NOMO-1 (cell line): ENCODE data around the gene HOXA11.

ENCODE experiments used
- DNase-seq, 2 experiments: peaks; one replicate each; lab custom pipeline; 2025; ENCODE audit not compliant: unreplicated experiment in 2 of 2; lab: John Stamatoyannopoulos, UW

Gene HOXA11

GRCh38 chr7:27148756-27149641 lies 36.0 kb downstream of the HOXA11 start:
- no peak for DNase-seq

GRCh38 chr7:27148031-27148755 lies 36.8 kb downstream of the HOXA11 start:
- DNase-seq, result no peak

- no peak for DNase-seq
Measured at GRCh38 chr7:27147199-27148030, 37.6 kb downstream of the HOXA11 start, which contains the start of gene HOXA6. Gene HOXA6 (minus strand): TSS chr7:27147774. CDS start chr7:27147749, 25 bp downstream.

GRCh38 chr7:27146491-27147198 lies 38.4 kb downstream of the HOXA11 start:
- DNase-seq, result no peak

- no peak for DNase-seq
Measured at GRCh38 chr7:27145914-27146412, 39.1 kb downstream of the HOXA11 start.

- DNase-seq, result no peak
Measured at GRCh38 chr7:27145165-27145913, 39.7 kb downstream of the HOXA11 start.

GRCh38 chr7:27144781-27145164 lies 40.3 kb downstream of the HOXA11 start:
- DNase-seq, result no peak

- no peak for DNase-seq
Measured at GRCh38 chr7:27143950-27144780, 40.9 kb downstream of the HOXA11 start.

- DNase-seq, result no peak
Measured at GRCh38 chr7:27143023-27143949, 41.7 kb downstream of the HOXA11 start, which contains the start of gene HOXA5. Gene HOXA5 (minus strand): TSS chr7:27143681. CDS start chr7:27143607, 74 bp downstream.

GRCh38 chr7:27142580-27143022 lies 42.4 kb downstream of the HOXA11 start:
- DNase-seq, result no peak

GRCh38 chr7:27141923-27142579 lies 43.0 kb downstream of the HOXA11 start:
- DNase-seq, result no peak

- DNase-seq, result no peak
Measured at GRCh38 chr7:27141137-27141922, 43.7 kb downstream of the HOXA11 start.

- no peak for DNase-seq
Measured at GRCh38 chr7:27140126-27140857, 44.7 kb downstream of the HOXA11 start.

- DNase-seq, result no peak
Measured at GRCh38 chr7:27139334-27140125, 45.5 kb downstream of the HOXA11 start.

- no peak for DNase-seq
Measured at GRCh38 chr7:27138985-27139333, 46.1 kb downstream of the HOXA11 start.
